Endothelial cell of umbilical vein (primary cell): ENCODE measurements around the gene ZRANB2. TPM values are rescaled to one million over a fixed set of nuclear protein-coding genes. Genes with fewer than 3 reads are reported as not detected.

Source experiments
- BruUV-seq: library from RNA; stranded (reverse); fragments of 400-500 nt; replicated peaks from 2 replicates; lab custom pipeline; 2021; lab: Mats Ljungman, UMichigan
- CTCF ChIA-PET: fragments of 300-600, 350-600 bp; sonication (Branson Sonifier 250); formaldehyde crosslinking; loops from one replicate; lab custom pipeline; 2021; ENCODE audit warnings: antibody characterized with exemption, inconsistent platforms; lab: Charles Lee
- POLR2A ChIA-PET: fragments of 300-600, 350-600 bp; sonication (Branson Sonifier 250); formaldehyde crosslinking; loops from one replicate; lab custom pipeline; 2021; ENCODE audit warnings: antibody characterized with exemption, inconsistent platforms; lab: Charles Lee
- DNase-seq: peaks from one replicate; pipeline ENCODE4 v3.0.0-alpha.2; 2011; ENCODE audit warnings: low read depth, low spot score
- FAIRE-seq: peaks from 2 replicates; lab custom pipeline; 2011; peaks lifted over from hg19 to GRCh38; lab: Jason Lieb, UNC
- H2AFZ ChIP-seq: 2 replicates; pipeline ENCODE4 v1.6.0; 2012; ENCODE audit warnings: low read depth, low read length, control low read depth, inconsistent platforms
- H3K27ac ChIP-seq: 2 replicates; pipeline ENCODE4 v1.5.1; 2011; ENCODE audit warnings: low read depth, mild to moderate bottlenecking, control low read depth, low read length, moderate library complexity; ENCODE audit not compliant: insufficient read depth
- H3K27me3 ChIP-seq, 2 experiments: 2 replicates each; pipeline versions ENCODE4 v1.6.0 to v1.6.1; 2011; ENCODE audit warnings: low read length in 2 of 2, mixed read lengths in 1 of 2; ENCODE audit not compliant: control insufficient read depth in 2 of 2, insufficient read depth in 2 of 2
- H3K36me3 ChIP-seq, 2 experiments: 2 replicates in 1 of 2; 3 replicates in 1 of 2; pipeline ENCODE4 v1.5.1; 2011; ENCODE audit warnings: low read length in 2 of 2, mild to moderate bottlenecking in 1 of 2, moderate library complexity in 1 of 2; ENCODE audit not compliant: control insufficient read depth in 2 of 2, insufficient read depth in 2 of 2; ENCODE audit errors: extremely low read depth in 1 of 2
- H3K4me1 ChIP-seq: 3 replicates; pipeline ENCODE4 v1.5.1; 2011; ENCODE audit warnings: mild to moderate bottlenecking, low read length; ENCODE audit not compliant: control insufficient read depth, insufficient read depth; ENCODE audit errors: extremely low read depth
- H3K4me2 ChIP-seq: 2 replicates; pipeline ENCODE4 v1.6.1; 2011; ENCODE audit warnings: low read length, control low read depth, mixed read lengths; ENCODE audit not compliant: insufficient read depth
- H3K4me3 ChIP-seq, 3 experiments: fragments of 200-600 bp in 1 of 3; sonication (generic), shearing (Covaris generic) in 1 of 3; replicated peaks in 1 of 3; 2 replicates each; pipeline ENCODE4 v1.5.1; 2011 to 2016; ENCODE audit warnings: control low read depth in 3 of 3, low read length in 3 of 3, mild to moderate bottlenecking in 2 of 3, inconsistent platforms in 1 of 3, low read depth in 1 of 3, moderate library complexity in 1 of 3; ENCODE audit not compliant: insufficient read depth in 1 of 3
- H3K79me2 ChIP-seq: 2 replicates; pipeline ENCODE4 v1.6.0; 2012; ENCODE audit warnings: low read length, inconsistent platforms; ENCODE audit not compliant: control insufficient read depth, insufficient read depth
- H3K9ac ChIP-seq: replicated peaks from 2 replicates; pipeline ENCODE3; 2011; ENCODE audit warnings: low read length, control low read depth; ENCODE audit not compliant: insufficient read depth; ENCODE audit errors: extremely low read depth
- H3K9me1 ChIP-seq: replicated peaks from 3 replicates; pipeline ENCODE4 v1.6.0; 2011; ENCODE audit warnings: mild to moderate bottlenecking, low read length; ENCODE audit not compliant: control insufficient read depth, insufficient read depth; ENCODE audit errors: extremely low read depth
- H3K9me3 ChIP-seq: replicated peaks from 2 replicates; pipeline ENCODE4 v1.5.1; 2012; ENCODE audit warnings: low read length, inconsistent platforms; ENCODE audit not compliant: control insufficient read depth, insufficient read depth
- H4K20me1 ChIP-seq: replicated peaks from 2 replicates; pipeline ENCODE3; 2011; ENCODE audit warnings: mild to moderate bottlenecking, low read length; ENCODE audit not compliant: control insufficient read depth, insufficient read depth; ENCODE audit errors: extremely low read depth
- EZH2 ChIP-seq: IDR thresholded peaks from 2 replicates; pipeline ENCODE4 v1.6.1; 2012; ENCODE audit warnings: borderline replicate concordance, low read depth, mild to moderate bottlenecking, moderate library complexity, low read length, inconsistent platforms; ENCODE audit not compliant: severe bottlenecking
- FOS ChIP-seq: IDR thresholded peaks from 2 replicates; pipeline ENCODE4 v1.6.1; 2011; ENCODE audit warnings: mild to moderate bottlenecking, low read length, moderate library complexity, borderline replicate concordance; ENCODE audit not compliant: insufficient read depth
- GATA2 ChIP-seq: IDR thresholded peaks from 2 replicates; pipeline ENCODE4 v1.7.0; 2011; ENCODE audit warnings: low read depth, mild to moderate bottlenecking, moderate library complexity, mixed read lengths, low read length; ENCODE audit not compliant: insufficient read length, insufficient read depth
- JUN ChIP-seq: IDR thresholded peaks from 2 replicates; pipeline ENCODE4 v1.6.1; 2011; ENCODE audit warnings: borderline replicate concordance, low read depth; ENCODE audit not compliant: insufficient read length, insufficient read depth
- MAX ChIP-seq: IDR thresholded peaks from 2 replicates; pipeline ENCODE4 v1.6.1; 2011; ENCODE audit not compliant: insufficient read depth, insufficient read length
- MYC ChIP-seq: IDR thresholded peaks from one replicate; pipeline ENCODE4 v1.6.1; 2011; ENCODE audit warnings: mild to moderate bottlenecking, low read depth, low read length
- POLR2A ChIP-seq: IDR thresholded peaks from 2 replicates; pipeline ENCODE4 v1.6.1; 2012; ENCODE audit warnings: low read depth, mild to moderate bottlenecking, control low read depth, low read length
- POLR2AphosphoS5 ChIP-seq: IDR thresholded peaks from 2 replicates; pipeline ENCODE4 v1.6.1; 2012; ENCODE audit warnings: low read depth, mild to moderate bottlenecking, control low read depth, low read length, moderate library complexity; ENCODE audit not compliant: insufficient read depth
- dilution Hi-C: fragments of 300-500 bp; cut with MboI; formaldehyde crosslinking; loops from one replicate; pipeline ENCODE4 v1.15.0; 2019; ENCODE audit warnings: low sequenced_read_pairs; ENCODE audit not compliant: extremely low pct_ligation_motif_present
- intact Hi-C: fragments of 100-400 bp; cut with micrococcal nuclease; formaldehyde crosslinking; loops from one replicate; pipeline ENCODE4 v1.10.0; 2022
- polyA plus RNA-seq, 4 experiments: library from polyadenylated mRNA; depleted of rRNA in 3 of 4; stranded (reverse) in 3 of 4; unstranded in 1 of 4; fragments of >200 nt; gene quantifications; 2 replicates each; pipeline versions ENCODE4 v1.2.1 to v1.2.3, GENCODE V29; 2011 to 2012; ENCODE audit warnings: missing spikeins in 1 of 4
- total RNA-seq: library from RNA; stranded (reverse); gene quantifications from 2 replicates; pipeline ENCODE4 v1.2.3, GENCODE V29; 2021
- TF ChIP-seq, protein P1 (sequence below), 2 donors: IDR thresholded peaks; 1 replicate in 1 of 2; 2 replicates in 1 of 2; pipeline ENCODE4 v1.5.1; 2011; ENCODE audit warnings: low read length in 2 of 2, mild to moderate bottlenecking in 2 of 2, moderate library complexity in 2 of 2, control low read depth in 1 of 2, inconsistent platforms in 1 of 2, low read depth in 1 of 2; ENCODE audit not compliant: insufficient read depth in 1 of 2; ENCODE audit errors: extremely low read depth in 1 of 2

The ZRANB2 gene
- total and polyA plus RNA-seq, 2 donors (not counting 3 experiments of a cell fraction or from before 2014, with no cell fraction given), result 23.6 to 84.1 TPM

DNA sequence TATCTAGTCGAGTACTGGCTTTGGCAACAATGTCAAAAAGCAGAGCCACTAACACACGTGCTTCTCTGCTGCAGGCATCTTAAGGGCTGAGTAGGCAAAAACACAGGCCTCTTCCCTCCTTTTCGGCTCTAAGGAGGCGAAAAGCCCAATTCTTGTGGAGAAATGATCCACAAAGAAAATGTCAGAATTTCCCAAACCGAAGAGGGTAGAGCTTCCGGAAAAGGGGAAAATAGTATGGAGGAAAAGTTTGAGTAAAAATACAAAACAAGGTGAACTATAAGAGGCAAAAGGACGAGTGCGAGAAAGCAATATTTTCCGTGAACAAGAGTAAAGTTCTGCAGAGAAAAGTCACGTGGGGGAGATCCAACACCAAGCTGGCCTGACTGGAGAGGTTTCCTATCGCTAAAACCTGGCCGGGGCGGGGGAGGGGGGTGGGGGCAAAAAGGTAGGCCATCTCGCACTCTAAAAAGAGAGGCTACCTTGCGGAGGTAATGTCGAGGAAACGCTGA lies 551 bp downstream of the ZRANB2 start:
- CTCF ChIA-PET, result interaction anchor here (0.6 to 1.2 kb wide), 2 partner anchors 14 to 20 kb away, joined by 3 to 4 read pairs; no protein-coding TSS in a partner anchor
- peak overlapping the region; percentile 94 for H3K9ac ChIP-seq
- peak overlapping the region; percentile 96 for H3K27ac ChIP-seq
- H3K4me2 ChIP-seq, result peak overlapping the region; percentile 100
- no peak for TF ChIP-seq MAX
- TF ChIP-seq POLR2AphosphoS5, result no peak
- TF ChIP-seq POLR2A, result no peak
- no peak for TF ChIP-seq FOS
- no peak for TF ChIP-seq MYC
- TF ChIP-seq EZH2, result no peak
- no peak for TF ChIP-seq GATA2
- no peak for TF ChIP-seq JUN
- TF ChIP-seq, protein P1, sequence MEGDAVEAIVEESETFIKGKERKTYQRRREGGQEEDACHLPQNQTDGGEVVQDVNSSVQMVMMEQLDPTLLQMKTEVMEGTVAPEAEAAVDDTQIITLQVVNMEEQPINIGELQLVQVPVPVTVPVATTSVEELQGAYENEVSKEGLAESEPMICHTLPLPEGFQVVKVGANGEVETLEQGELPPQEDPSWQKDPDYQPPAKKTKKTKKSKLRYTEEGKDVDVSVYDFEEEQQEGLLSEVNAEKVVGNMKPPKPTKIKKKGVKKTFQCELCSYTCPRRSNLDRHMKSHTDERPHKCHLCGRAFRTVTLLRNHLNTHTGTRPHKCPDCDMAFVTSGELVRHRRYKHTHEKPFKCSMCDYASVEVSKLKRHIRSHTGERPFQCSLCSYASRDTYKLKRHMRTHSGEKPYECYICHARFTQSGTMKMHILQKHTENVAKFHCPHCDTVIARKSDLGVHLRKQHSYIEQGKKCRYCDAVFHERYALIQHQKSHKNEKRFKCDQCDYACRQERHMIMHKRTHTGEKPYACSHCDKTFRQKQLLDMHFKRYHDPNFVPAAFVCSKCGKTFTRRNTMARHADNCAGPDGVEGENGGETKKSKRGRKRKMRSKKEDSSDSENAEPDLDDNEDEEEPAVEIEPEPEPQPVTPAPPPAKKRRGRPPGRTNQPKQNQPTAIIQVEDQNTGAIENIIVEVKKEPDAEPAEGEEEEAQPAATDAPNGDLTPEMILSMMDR (IDR thresholded peaks at IDR 0.05; ENCODE audit: extremely low read depth in 1 of 2, insufficient read depth in 1 of 2, low read depth in 1 of 2, low read length in 2 of 2), result no peak
- no peaks in the 10 kb centered on the region for H3K27me3 ChIP-seq
- dilution Hi-C loops (no loop called here), intact Hi-C loops (no loop called here)
- DNase-seq, result peak; percentile 31
- FAIRE-seq, result no peak
- BruUV-seq, result TSS peak; percentile 53
- POLR2A ChIA-PET, result interaction anchor here (0.6 kb wide), 2 partner anchors 271 to 872 kb away, joined by 3 read pairs; no protein-coding TSS in a partner anchor
- H3K9me1 ChIP-seq, result no peaks in the 10 kb centered on the region
- H3K79me2 ChIP-seq, result peaks cover 52% of the 10 kb centered on the region
- H4K20me1 ChIP-seq, result peaks cover 4% of the 10 kb centered on the region
- peaks cover 18% of the 10 kb centered on the region for H3K4me1 ChIP-seq
- peak overlapping the region; percentile 59 to 100 (median 95) for H3K4me3 ChIP-seq
- H2AFZ ChIP-seq, result peak overlapping the region; percentile 67
- H3K9me3 ChIP-seq, result no peaks in the 10 kb centered on the region
- H3K36me3 ChIP-seq, result peaks cover 4 to 11% of the 10 kb centered on the region in 2 experiments
